HepG2 (cell line): ENCODE measurements around the gene PSD4. TPM values are rescaled to one million over a fixed set of nuclear protein-coding genes. Genes with fewer than 3 reads are reported as not detected.

Experiments
- BCL6 ChIP-seq: IDR thresholded peaks from 2 replicates; pipeline ENCODE4 v1.6.1; 2016; ENCODE audit warnings: missing genetic modification reagents, missing compliant biosample characterization
- DMAP1 ChIP-seq: IDR thresholded peaks from 2 replicates; pipeline ENCODE4 v1.6.1; 2016
- ELF1 ChIP-seq: sonication (generic); formaldehyde crosslinking; IDR thresholded peaks from 2 replicates; pipeline ENCODE4 v1.4.0; 2020; ENCODE audit warnings: missing genetic modification reagents
- GABPA ChIP-seq, 2 experiments: IDR thresholded peaks; 2 replicates each; pipeline ENCODE4 v1.6.1; 2011 to 2016; ENCODE audit warnings: low read depth in 2 of 2, low read length in 1 of 2, missing biosample characterization in 1 of 2, missing genetic modification characterization in 1 of 2
- KLF9 ChIP-seq: IDR thresholded peaks from 2 replicates; pipeline ENCODE4 v1.6.1; 2016; ENCODE audit warnings: low read depth
- MLX ChIP-seq: IDR thresholded peaks from 2 replicates; pipeline ENCODE4 v1.6.1; 2016
- MYPOP ChIP-seq: sonication (generic); formaldehyde crosslinking; IDR thresholded peaks from 2 replicates; pipeline ENCODE4 v1.8.1; 2023; ENCODE audit warnings: mild to moderate bottlenecking, moderate library complexity, missing genetic modification reagents
- PCBP2 ChIP-seq: fragments of 200-400 bp; formaldehyde crosslinking; optimal IDR thresholded peaks from 2 replicates; pipeline ENCODE3; 2018; ENCODE audit warnings: low read length, low read depth; ENCODE audit not compliant: poor library complexity, severe bottlenecking
- RAD51 ChIP-seq: fragments of 450-650 bp; IDR thresholded peaks from 2 replicates; pipeline ENCODE4 v1.6.1; 2016; ENCODE audit warnings: borderline replicate concordance
- RFX3 ChIP-seq: IDR thresholded peaks from 2 replicates; pipeline ENCODE4 v1.6.1; 2016; ENCODE audit warnings: missing biosample characterization, missing genetic modification reagents
- SMAD1 ChIP-seq: sonication (generic); formaldehyde crosslinking; IDR thresholded peaks from 2 replicates; pipeline ENCODE4 v1.4.0; 2020; ENCODE audit warnings: missing genetic modification reagents, low read depth, mild to moderate bottlenecking, borderline replicate concordance
- SMARCC2 ChIP-seq: fragments of 450-650 bp; IDR thresholded peaks from 2 replicates; pipeline ENCODE4 v1.6.1; 2017; ENCODE audit warnings: antibody characterized with exemption, mild to moderate bottlenecking
- SPEN ChIP-seq: sonication (generic); formaldehyde crosslinking; IDR thresholded peaks from 2 replicates; pipeline ENCODE4 v1.5.1; 2020; ENCODE audit warnings: low read depth, mild to moderate bottlenecking, missing genetic modification reagents
- TCF7 ChIP-seq: sonication (generic); IDR thresholded peaks from 2 replicates; pipeline ENCODE4 v1.6.1; 2016; ENCODE audit warnings: antibody characterized with exemption, low read depth
- ZNF136 ChIP-seq: sonication (generic); formaldehyde crosslinking; IDR thresholded peaks from 2 replicates; pipeline ENCODE4 v1.8.1; 2022; ENCODE audit warnings: low read depth, mild to moderate bottlenecking, moderate library complexity, missing genetic modification reagents
- ZNF251 ChIP-seq: sonication (generic); formaldehyde crosslinking; IDR thresholded peaks from 2 replicates; pipeline ENCODE4 v1.9.0; 2021; ENCODE audit warnings: mild to moderate bottlenecking, missing genetic modification reagents
- ZNF547 ChIP-seq: sonication (generic); formaldehyde crosslinking; IDR thresholded peaks from 2 replicates; pipeline ENCODE4 v1.5.1; 2020; ENCODE audit warnings: mild to moderate bottlenecking, missing genetic modification reagents
- polyA plus RNA-seq, 8 experiments: library from polyadenylated mRNA; depleted of rRNA in 3 of 8; stranded (reverse) in 7 of 8; unstranded in 1 of 8; fragments of >200 nt; fragmentation: Illumina TruSeq in 4 of 8; extraction: Trizol in 4 of 8; gene quantifications; 2 replicates each; pipeline versions ENCODE4 v1.2.1 to v1.2.3, GENCODE V29; 2011 to 2016; ENCODE audit warnings: low read depth in 4 of 8, missing spikeins in 1 of 8, mixed read lengths in 1 of 8; ENCODE audit not compliant: insufficient read depth in 1 of 8
- total RNA-seq, 5 experiments: library from RNA; depleted of rRNA; stranded (reverse); fragments of >200 nt; fragmentation: Illumina TruSeq; extraction: Trizol; gene quantifications; 2 replicates each; pipeline ENCODE4 v1.2.3, GENCODE V29; 2016; ENCODE audit warnings: low read depth in 1 of 5
- TF ChIP-seq, protein P1 (sequence below): sonication (generic); formaldehyde crosslinking; IDR thresholded peaks from 2 replicates; pipeline ENCODE4 v1.4.0; 2020; ENCODE audit warnings: missing genetic modification reagents, borderline replicate concordance
- TF ChIP-seq, protein P2 (sequence below): sonication (generic); formaldehyde crosslinking; IDR thresholded peaks from 2 replicates; pipeline ENCODE4 v1.4.0; 2020; ENCODE audit warnings: missing genetic modification reagents
- TF ChIP-seq, protein P3 (sequence below): sonication (generic); formaldehyde crosslinking; conservative IDR thresholded peaks from 2 replicates; pipeline ENCODE4 v1.4.0; 2020; ENCODE audit warnings: missing genetic modification reagents

PSD4 gene
- total and polyA plus RNA-seq, 2 of the 13 experiments (the other 11 are each of a cell fraction or from before 2014, with no cell fraction given): 5.8 to 9.4 TPM

- TF ChIP-seq, protein P1, sequence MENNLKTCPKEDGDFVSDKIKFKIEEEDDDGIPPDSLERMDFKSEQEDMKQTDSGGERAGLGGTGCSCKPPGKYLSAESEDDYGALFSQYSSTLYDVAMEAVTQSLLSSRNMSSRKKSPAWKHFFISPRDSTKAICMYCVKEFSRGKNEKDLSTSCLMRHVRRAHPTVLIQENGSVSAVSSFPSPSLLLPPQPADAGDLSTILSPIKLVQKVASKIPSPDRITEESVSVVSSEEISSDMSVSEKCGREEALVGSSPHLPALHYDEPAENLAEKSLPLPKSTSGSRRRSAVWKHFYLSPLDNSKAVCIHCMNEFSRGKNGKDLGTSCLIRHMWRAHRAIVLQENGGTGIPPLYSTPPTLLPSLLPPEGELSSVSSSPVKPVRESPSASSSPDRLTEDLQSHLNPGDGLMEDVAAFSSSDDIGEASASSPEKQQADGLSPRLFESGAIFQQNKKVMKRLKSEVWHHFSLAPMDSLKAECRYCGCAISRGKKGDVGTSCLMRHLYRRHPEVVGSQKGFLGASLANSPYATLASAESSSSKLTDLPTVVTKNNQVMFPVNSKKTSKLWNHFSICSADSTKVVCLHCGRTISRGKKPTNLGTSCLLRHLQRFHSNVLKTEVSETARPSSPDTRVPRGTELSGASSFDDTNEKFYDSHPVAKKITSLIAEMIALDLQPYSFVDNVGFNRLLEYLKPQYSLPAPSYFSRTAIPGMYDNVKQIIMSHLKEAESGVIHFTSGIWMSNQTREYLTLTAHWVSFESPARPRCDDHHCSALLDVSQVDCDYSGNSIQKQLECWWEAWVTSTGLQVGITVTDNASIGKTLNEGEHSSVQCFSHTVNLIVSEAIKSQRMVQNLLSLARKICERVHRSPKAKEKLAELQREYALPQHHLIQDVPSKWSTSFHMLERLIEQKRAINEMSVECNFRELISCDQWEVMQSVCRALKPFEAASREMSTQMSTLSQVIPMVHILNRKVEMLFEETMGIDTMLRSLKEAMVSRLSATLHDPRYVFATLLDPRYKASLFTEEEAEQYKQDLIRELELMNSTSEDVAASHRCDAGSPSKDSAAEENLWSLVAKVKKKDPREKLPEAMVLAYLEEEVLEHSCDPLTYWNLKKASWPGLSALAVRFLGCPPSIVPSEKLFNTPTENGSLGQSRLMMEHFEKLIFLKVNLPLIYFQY (CRISPR knock-in tag): no peak
- no peak for TF ChIP-seq SPEN (CRISPR knock-in tag)
- TF ChIP-seq SMARCC2: no peak
- peak; percentile 59; the same call in 1 of the 2 replicates for TF ChIP-seq BCL6
- TF ChIP-seq ZNF251 (CRISPR knock-in tag): no peak
- TF ChIP-seq RFX3: peak; percentile 98
- TF ChIP-seq, protein P2, sequence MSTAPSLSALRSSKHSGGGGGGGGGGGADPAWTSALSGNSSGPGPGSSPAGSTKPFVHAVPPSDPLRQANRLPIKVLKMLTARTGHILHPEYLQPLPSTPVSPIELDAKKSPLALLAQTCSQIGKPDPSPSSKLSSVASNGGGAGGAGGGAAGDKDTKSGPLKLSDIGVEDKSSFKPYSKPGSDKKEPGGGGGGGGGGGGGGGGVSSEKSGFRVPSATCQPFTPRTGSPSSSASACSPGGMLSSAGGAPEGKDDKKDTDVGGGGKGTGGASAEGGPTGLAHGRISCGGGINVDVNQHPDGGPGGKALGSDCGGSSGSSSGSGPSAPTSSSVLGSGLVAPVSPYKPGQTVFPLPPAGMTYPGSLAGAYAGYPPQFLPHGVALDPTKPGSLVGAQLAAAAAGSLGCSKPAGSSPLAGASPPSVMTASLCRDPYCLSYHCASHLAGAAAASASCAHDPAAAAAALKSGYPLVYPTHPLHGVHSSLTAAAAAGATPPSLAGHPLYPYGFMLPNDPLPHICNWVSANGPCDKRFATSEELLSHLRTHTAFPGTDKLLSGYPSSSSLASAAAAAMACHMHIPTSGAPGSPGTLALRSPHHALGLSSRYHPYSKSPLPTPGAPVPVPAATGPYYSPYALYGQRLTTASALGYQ (CRISPR knock-in tag): peak; percentile 47; the same call in 1 of the 2 replicates
- no peak for TF ChIP-seq PCBP2
- TF ChIP-seq ZNF136 (CRISPR knock-in tag): peak; percentile 55; the same call in 1 of the 2 replicates
- TF ChIP-seq GABPA (IDR thresholded peaks at IDR 0.05; ENCODE audit: low read depth, low read length): no peak
- TF ChIP-seq GABPA (CRISPR knock-in tag; IDR thresholded peaks at IDR 0.05; ENCODE audit: low read depth): 0 out of 2 replicates have a peak, but pooled peaks have one; percentile 35
- no peak for TF ChIP-seq DMAP1 (CRISPR knock-in tag)
- peak; percentile 45; the same call in 1 of the 2 replicates for TF ChIP-seq ZNF547
- peak; percentile 62; the same call in 1 of the 2 replicates for TF ChIP-seq KLF9
- no peak for TF ChIP-seq RAD51
- TF ChIP-seq, protein P3, sequence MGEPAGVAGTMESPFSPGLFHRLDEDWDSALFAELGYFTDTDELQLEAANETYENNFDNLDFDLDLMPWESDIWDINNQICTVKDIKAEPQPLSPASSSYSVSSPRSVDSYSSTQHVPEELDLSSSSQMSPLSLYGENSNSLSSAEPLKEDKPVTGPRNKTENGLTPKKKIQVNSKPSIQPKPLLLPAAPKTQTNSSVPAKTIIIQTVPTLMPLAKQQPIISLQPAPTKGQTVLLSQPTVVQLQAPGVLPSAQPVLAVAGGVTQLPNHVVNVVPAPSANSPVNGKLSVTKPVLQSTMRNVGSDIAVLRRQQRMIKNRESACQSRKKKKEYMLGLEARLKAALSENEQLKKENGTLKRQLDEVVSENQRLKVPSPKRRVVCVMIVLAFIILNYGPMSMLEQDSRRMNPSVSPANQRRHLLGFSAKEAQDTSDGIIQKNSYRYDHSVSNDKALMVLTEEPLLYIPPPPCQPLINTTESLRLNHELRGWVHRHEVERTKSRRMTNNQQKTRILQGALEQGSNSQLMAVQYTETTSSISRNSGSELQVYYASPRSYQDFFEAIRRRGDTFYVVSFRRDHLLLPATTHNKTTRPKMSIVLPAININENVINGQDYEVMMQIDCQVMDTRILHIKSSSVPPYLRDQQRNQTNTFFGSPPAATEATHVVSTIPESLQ (CRISPR knock-in tag): no peak
- TF ChIP-seq MLX: peak; percentile 42; the same call in 1 of the 2 replicates
- peak; percentile 67; the same call in 1 of the 2 replicates for TF ChIP-seq TCF7
- TF ChIP-seq MYPOP: 0 out of 2 replicates have a peak, but pooled peaks have one; percentile 24
- TF ChIP-seq SMAD1 (CRISPR knock-in tag): no peak
- peak; percentile 56 for TF ChIP-seq ELF1
Measured at GRCh38 chr2:113218283-113219091, 44.7 kb downstream of the PSD4 start (continued).
